ENCODE data around the gene NAT16. TPM values are rescaled to one million over a fixed set of nuclear protein-coding genes. Genes with fewer than 3 reads are reported as not detected.

NAT16 gene
- total and polyA plus RNA-seq, 2 of the 13 experiments (the other 11 are each of a cell fraction or from before 2014, with no cell fraction given), result 0.04 TPM; not detected in 1

GRCh38 chr7:101138213-101138870, 41.8 kb downstream of the NAT16 start (continued):
- TF ChIP-seq CTCF (CRISPR knock-in tag; IDR thresholded peaks at IDR 0.05) (peak; percentile 71), ZNF709 (CRISPR knock-in tag; IDR thresholded peaks at IDR 0.05) (no peak), MED1 (CRISPR knock-in tag; IDR thresholded peaks at IDR 0.05) (peak; percentile 65), ZNF713 (CRISPR knock-in tag; IDR thresholded peaks at IDR 0.05) (0 out of 2 replicates have a peak, but pooled peaks have one; percentile 57), ZSCAN20 (CRISPR knock-in tag; IDR thresholded peaks at IDR 0.05; ENCODE audit: borderline replicate concordance) (no peak), ZNF143 (CRISPR knock-in tag; IDR thresholded peaks at IDR 0.05) (no peak), ZNF616 (CRISPR knock-in tag; IDR thresholded peaks at IDR 0.05; ENCODE audit: low read depth) (no peak), GPN1 (CRISPR knock-in tag; IDR thresholded peaks at IDR 0.05; ENCODE audit: borderline replicate concordance) (no peak), EEA1 (CRISPR knock-in tag; IDR thresholded peaks at IDR 0.05; ENCODE audit: borderline replicate concordance) (no peak), SNAPC2 (CRISPR knock-in tag; IDR thresholded peaks at IDR 0.05) (peak; percentile 29; the same call in 1 of the 2 replicates), MTA3 (CRISPR knock-in tag; IDR thresholded peaks at IDR 0.05) (no peak), NPAS2 (CRISPR knock-in tag; IDR thresholded peaks at IDR 0.05; ENCODE audit: borderline replicate concordance) (0 out of 2 replicates have a peak, but pooled peaks have one; percentile 80), CREB1 (IDR thresholded peaks at IDR 0.05) (peak; percentile 85), CREB1 (CRISPR knock-in tag; IDR thresholded peaks at IDR 0.05) (peak; percentile 76), FOXK2 (IDR thresholded peaks at IDR 0.05) (no peak), NFE2 (CRISPR knock-in tag; IDR thresholded peaks at IDR 0.05) (no peak), NR2F2 (IDR thresholded peaks at IDR 0.05; ENCODE audit: borderline replicate concordance, low read depth) (no peak), TBX3 (IDR thresholded peaks at IDR 0.05; ENCODE audit: borderline replicate concordance) (peak; percentile 24; the same call in 1 of the 2 replicates), PHF20 (CRISPR knock-in tag; IDR thresholded peaks at IDR 0.05) (no peak), KDM5A (IDR thresholded peaks at IDR 0.05; ENCODE audit: borderline replicate concordance, low read length) (no peak; the same call in 1 of the 2 replicates), E2F5 (CRISPR knock-in tag; conservative IDR thresholded peaks at IDR 0.05) (no peak), ZBTB43 (CRISPR knock-in tag; conservative IDR thresholded peaks at IDR 0.05) (0 out of 2 replicates have a peak, but pooled peaks have one; percentile 41), CSRNP1 (CRISPR knock-in tag; IDR thresholded peaks at IDR 0.05) (no peak), SNRNP70 (IDR thresholded peaks at IDR 0.05; ENCODE audit: low read depth, low read length) (no peak), CBX5 (CRISPR knock-in tag; IDR thresholded peaks at IDR 0.05; ENCODE audit: borderline replicate concordance) (no peak), RCOR2 (CRISPR knock-in tag; IDR thresholded peaks at IDR 0.05) (no peak), ZBTB20 (CRISPR knock-in tag; IDR thresholded peaks at IDR 0.05; ENCODE audit: borderline replicate concordance, low read depth) (0 out of 2 replicates have a peak, but pooled peaks have one; percentile 47)
